HK-2 (cell line): ENCODE data around the gene SSPN.
A peak's percentile ranks its signal among the peaks of the same experiment; 100 is the strongest.

Experiments
- DNase-seq: peaks from one replicate; pipeline ENCODE4 v3.0.0-alpha.2; 2018; ENCODE audit not compliant: unreplicated experiment

The SSPN gene

GRCh38 chr12:26195250-26195640 is at the start of gene SSPN:
TSS of gene SSPN (plus strand) at chr12:26195573. CDS start at chr12:26195673, 100 bp downstream.
- no peak for DNase-seq

GRCh38 chr12:26148291-26148690 is 47.1 kb upstream of the SSPN start:
- no peak for DNase-seq

- no peak for DNase-seq
Observed at GRCh38 chr12:26149968-26150500, 45.3 kb upstream of the SSPN start.

- DNase-seq = no peak
Observed at GRCh38 chr12:26150736-26151450, 44.5 kb upstream of the SSPN start.

- DNase-seq = no peak
Observed at GRCh38 chr12:26152507-26153102, 42.8 kb upstream of the SSPN start.

- DNase-seq = peak; percentile 59
Observed at GRCh38 chr12:26153421-26154154, 41.8 kb upstream of the SSPN start.

- DNase-seq = no peak
Observed at GRCh38 chr12:26156201-26156871, 39.0 kb upstream of the SSPN start.

GRCh38 chr12:26157001-26157400 is 38.4 kb upstream of the SSPN start:
- DNase-seq = no peak

- no peak for DNase-seq
Observed at GRCh38 chr12:26158078-26158764, 37.2 kb upstream of the SSPN start.

- no peak for DNase-seq
Observed at GRCh38 chr12:26162174-26162573, 33.2 kb upstream of the SSPN start.

GRCh38 chr12:26162905-26163304 is 32.5 kb upstream of the SSPN start:
- no peak for DNase-seq

- DNase-seq = no peak
Observed at GRCh38 chr12:26164118-26164517, 31.3 kb upstream of the SSPN start.

GRCh38 chr12:26172013-26172412 is 23.4 kb upstream of the SSPN start:
- no peak for DNase-seq

GRCh38 chr12:26172539-26172938 is 22.8 kb upstream of the SSPN start:
- DNase-seq = no peak

- DNase-seq = no peak
Observed at GRCh38 chr12:26172946-26173552, 22.3 kb upstream of the SSPN start.

- no peak for DNase-seq
Observed at GRCh38 chr12:26176725-26177124, 18.6 kb upstream of the SSPN start.

GRCh38 chr12:26177283-26177682 is 18.1 kb upstream of the SSPN start:
- DNase-seq = no peak

- DNase-seq = no peak
Observed at GRCh38 chr12:26179826-26180225, 15.5 kb upstream of the SSPN start.

- no peak for DNase-seq
Observed at GRCh38 chr12:26182377-26182776, 13.0 kb upstream of the SSPN start.

- no peak for DNase-seq
Observed at GRCh38 chr12:26185532-26186320, 9.6 kb upstream of the SSPN start.
